Sigmoid colon (tissue), 7 donors: ENCODE measurements around the gene DUSP23. TPM values are rescaled to one million over a fixed set of nuclear protein-coding genes. Genes with fewer than 3 reads are reported as not detected.

Experiments used
- DNase-seq: peaks from one replicate; pipeline ENCODE4 v3.0.0-alpha.2; 2019
- H3K27ac ChIP-seq, 4 donors: fragments of 200-600 bp; sonication (generic); one replicate each; pipeline ENCODE4 v1.5.1; 2016 to 2019; ENCODE audit warnings: mild to moderate bottlenecking in 1 of 4
- H3K27me3 ChIP-seq, 3 donors: fragments of 200-600 bp; sonication (generic); one replicate each; pipeline ENCODE4 v1.5.1; 2019; ENCODE audit warnings: mild to moderate bottlenecking in 1 of 3
- H3K36me3 ChIP-seq, 4 donors: fragments of 200-600 bp; sonication (generic); one replicate each; pipeline ENCODE4 v1.5.1; 2016 to 2019
- H3K4me1 ChIP-seq, 4 donors: fragments of 200-600 bp; sonication (generic); one replicate each; pipeline ENCODE4 v1.5.1; 2017 to 2019
- H3K4me3 ChIP-seq, 4 donors: fragments of 200-600 bp; sonication (generic); one replicate each; pipeline ENCODE4 v1.5.1; 2017 to 2019; ENCODE audit warnings: mild to moderate bottlenecking in 2 of 4, moderate library complexity in 1 of 4
- H3K9me3 ChIP-seq, 4 donors: fragments of 200-600 bp in 3 of 4; sonication (generic) in 3 of 4; one replicate each; pipeline versions ENCODE4 v1.5.1 to v1.6.1; 2013 to 2019
- CTCF ChIP-seq, 4 experiments: fragments of 450-650 bp in 3 of 4; fragments of 200-600 bp in 1 of 4; IDR thresholded peaks; one replicate each; pipeline ENCODE4 v1.5.1; 2016 to 2019; ENCODE audit warnings: antibody characterized with exemption in 4 of 4, mild to moderate bottlenecking in 3 of 4, moderate library complexity in 2 of 4
- EP300 ChIP-seq, 4 donors: sonication (generic); formaldehyde crosslinking; IDR thresholded peaks; one replicate each; pipeline ENCODE4 v1.6.1; 2017; ENCODE audit warnings: antibody characterized with exemption in 4 of 4
- POLR2A ChIP-seq, 2 donors: fragments of 450-650 bp; IDR thresholded peaks; one replicate each; pipeline ENCODE4 v1.6.1; 2016; ENCODE audit warnings: antibody characterized with exemption in 2 of 2, mild to moderate bottlenecking in 2 of 2, moderate library complexity in 2 of 2
- POLR2AphosphoS5 ChIP-seq, 4 donors: sonication (generic); formaldehyde crosslinking; IDR thresholded peaks; one replicate each; pipeline ENCODE4 v1.6.1; 2017; ENCODE audit warnings: antibody characterized with exemption in 4 of 4
- WGBS, 2 donors: extraction: QIAGEN DNeasy Blood & Tissue Kit; methylation state at CpG; one replicate each; pipeline ENCODE4 v1.1.7; 2013; 5-methylcytosine and 5-hydroxymethylcytosine counted together
- intact Hi-C: fragments of 100-400 bp; cut with DNase I; formaldehyde crosslinking; loops from one replicate; pipeline ENCODE4 v1.15.1; 2023
- polyA plus RNA-seq, 3 donors: library from polyadenylated mRNA; stranded (reverse); fragments of 200-250 nt; gene quantifications; one replicate each; pipeline ENCODE4 v1.2.3, GENCODE V29; 2013
- total RNA-seq, 4 donors: library from RNA; depleted of rRNA; stranded (reverse); fragments of >200 nt; gene quantifications; one replicate each; pipeline ENCODE4 v1.1.0, GENCODE V29; 2016
- donor health status: healthy with polysubstance abuse.
- donor health status: Bipolar disorder and iron deficiency.
- donor health status: healthy.

The DUSP23 gene
- total and polyA plus RNA-seq, 7 donors, result 40.4 to 88.7 (median 59.1) TPM

- Histone ChIP-seq H3K36me3 (no peaks in the 10 kb centered on the region), H3K4me1 (peaks cover 0 to 12% (median 6%) of the 10 kb centered on the region in 4 donors), H3K4me3 (no peak overlapping the region), H3K27ac (peak overlapping the region in 1 of 4 donors; percentile 28), H3K9me3 (no peaks in the 10 kb centered on the region), H3K27me3 (no peaks in the 10 kb centered on the region)
- TF ChIP-seq CTCF (IDR thresholded peaks at IDR 0.05) (no peak), POLR2A (IDR thresholded peaks at IDR 0.05) (no peak), EP300 (IDR thresholded peaks at IDR 0.05) (no peak), POLR2AphosphoS5 (IDR thresholded peaks at IDR 0.05) (no peak)
- intact Hi-C loops, result no loop called here
- 92 to 95% methylated on average over 4 of the region's 4 CpGs for WGBS, 2 donors
- no peak for DNase-seq
Observed at GRCh38 chr1:159778266-159778665, 2.5 kb upstream of the DUSP23 start.

GRCh38 chr1:159779403-159779851 lies 1.3 kb upstream of the DUSP23 start:
- Histone ChIP-seq H3K27me3 (no peaks in the 10 kb centered on the region), H3K36me3 (no peaks in the 10 kb centered on the region), H3K9me3 (no peaks in the 10 kb centered on the region), H3K4me3 (no peak overlapping the region), H3K4me1 (peaks cover 0 to 12% (median 6%) of the 10 kb centered on the region in 4 donors), H3K27ac (peak overlapping the region in 2 of 4 donors; percentile 28 to 59)
- no peak for DNase-seq
- TF ChIP-seq POLR2AphosphoS5 (IDR thresholded peaks at IDR 0.05) (peak in 1 of 4 donors; percentile 27), EP300 (IDR thresholded peaks at IDR 0.05) (no peak), POLR2A (IDR thresholded peaks at IDR 0.05) (no peak)
- intact Hi-C loops, result no loop called here
- WGBS, 2 donors, result 77 to 88% methylated on average over 2 of the region's 2 CpGs

GRCh38 chr1:159781992-159782391 lies 1.2 kb downstream of the DUSP23 start:
- DNase-seq, result no peak
- peaks cover 0 to 12% (median 6%) of the 10 kb centered on the region in 4 donors for H3K4me1 ChIP-seq
- no peaks in the 10 kb centered on the region for H3K9me3 ChIP-seq
- H3K4me3 ChIP-seq, result peak overlapping the region in 1 of 4 donors; percentile 80
- TF ChIP-seq EP300 (IDR thresholded peaks at IDR 0.05), result no peak
- TF ChIP-seq POLR2A (IDR thresholded peaks at IDR 0.05), result no peak
- TF ChIP-seq POLR2AphosphoS5 (IDR thresholded peaks at IDR 0.05), result no peak
- TF ChIP-seq CTCF (IDR thresholded peaks at IDR 0.05), result no peak
- H3K27me3 ChIP-seq, result no peaks in the 10 kb centered on the region
- H3K36me3 ChIP-seq, result no peaks in the 10 kb centered on the region
- WGBS, 2 donors, result 96% methylated on average over 12 of the region's 12 CpGs
- H3K27ac ChIP-seq, result peak overlapping the region; percentile 77 to 87 (median 82)
- intact Hi-C loops, result loop anchor here (2.0 to 10.0 kb wide), 5 partner anchors 73 to 485 kb away; partner anchors contain the start of genes IGSF9 and TAGLN2

DNA sequence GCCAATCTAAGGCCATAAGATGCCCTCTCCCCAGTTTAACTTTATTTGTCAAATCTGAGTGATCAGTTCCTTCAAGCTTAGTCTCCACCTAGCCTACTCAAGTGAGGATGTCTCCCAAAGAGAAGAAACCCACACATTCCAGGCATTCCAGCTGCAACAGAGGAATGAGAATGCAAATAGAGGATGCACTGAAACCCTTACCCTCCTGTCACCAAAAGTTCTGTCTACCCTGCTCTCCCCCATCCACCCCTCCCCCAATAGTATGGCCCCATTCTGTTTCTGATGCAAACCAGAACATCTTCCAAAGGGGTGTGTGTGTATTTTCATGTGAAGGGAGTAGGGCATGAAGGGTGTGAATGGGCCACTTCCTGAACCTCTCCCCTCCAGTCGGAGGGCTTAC lies 3.0 kb downstream of the DUSP23 start:
- Histone ChIP-seq H3K9me3 (no peaks in the 10 kb centered on the region), H3K27me3 (no peaks in the 10 kb centered on the region), H3K4me1 (peaks cover 0 to 12% (median 6%) of the 10 kb centered on the region in 4 donors), H3K36me3 (no peaks in the 10 kb centered on the region), H3K27ac (no peak overlapping the region), H3K4me3 (no peak overlapping the region)
- TF ChIP-seq CTCF (IDR thresholded peaks at IDR 0.05) (no peak), EP300 (IDR thresholded peaks at IDR 0.05) (no peak), POLR2AphosphoS5 (IDR thresholded peaks at IDR 0.05) (no peak), POLR2A (IDR thresholded peaks at IDR 0.05) (no peak)
- no peak for DNase-seq
- 91 to 93% methylated on average over 1 of the region's 1 CpG for WGBS, 2 donors
- intact Hi-C loops, result loop anchor here (5.0 to 10.0 kb wide), 4 partner anchors 141 to 484 kb away; partner anchors contain the start of genes IGSF9 and TAGLN2

DNA sequence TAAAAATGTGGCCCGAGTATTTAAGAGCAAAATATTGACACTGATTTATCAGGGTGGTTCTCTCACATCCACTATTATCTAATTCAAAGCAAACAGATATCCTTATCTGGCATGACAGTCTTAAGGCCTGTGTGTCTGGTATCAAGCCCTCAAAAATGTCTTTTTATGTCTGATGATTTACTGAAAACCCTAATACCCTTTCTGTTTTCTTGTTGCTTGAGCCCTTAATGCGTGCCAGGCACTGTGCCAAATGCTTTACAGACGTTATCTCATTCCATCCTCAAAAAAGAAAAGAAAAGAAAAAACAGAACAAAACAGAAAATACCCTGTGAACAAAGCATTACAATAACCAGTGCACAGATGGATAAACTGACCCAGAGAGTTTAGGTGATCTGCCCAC lies 5.7 kb downstream of the DUSP23 start:
- no peaks in the 10 kb centered on the region for H3K36me3 ChIP-seq
- no peak for TF ChIP-seq POLR2AphosphoS5 (IDR thresholded peaks at IDR 0.05)
- TF ChIP-seq POLR2A (IDR thresholded peaks at IDR 0.05), result no peak
- no peak for TF ChIP-seq CTCF (IDR thresholded peaks at IDR 0.05)
- no peak for TF ChIP-seq EP300 (IDR thresholded peaks at IDR 0.05)
- no peak overlapping the region for H3K4me3 ChIP-seq
- H3K9me3 ChIP-seq, result no peaks in the 10 kb centered on the region
- WGBS, 2 donors, result 57 to 71% methylated on average over 3 of the region's 3 CpGs
- DNase-seq, result no peak
- no peak overlapping the region for H3K27ac ChIP-seq
- peaks cover 0 to 8% (median 1%) of the 10 kb centered on the region in 4 donors for H3K4me1 ChIP-seq
- intact Hi-C loops, result loop anchor here (10.0 kb wide), 1 partner anchor 138 kb away; the partner anchor contains the start of gene TAGLN2
- peaks cover 0 to 6% (median 0%) of the 10 kb centered on the region in 3 donors for H3K27me3 ChIP-seq
